DND-41 (cell line): ENCODE measurements around the gene ARFGEF3.

Source experiments
- ATAC-seq: fragments of 200-7000 bp; cut with Tn5 transposase; 3 replicates; pipeline ENCODE4 v1.9.1; 2021; ENCODE audit warnings: low read depth; ENCODE audit not compliant: insufficient read depth
- DNase-seq: peaks from one replicate; pipeline ENCODE4 v3.0.0-alpha.2; 2020
- H2AFZ ChIP-seq: 2 replicates; pipeline ENCODE4 v1.6.0; 2012; ENCODE audit warnings: low read depth, low read length
- H3K27ac ChIP-seq: 2 replicates; pipeline ENCODE4 v1.5.1; 2012; ENCODE audit warnings: low read length, inconsistent platforms
- H3K27me3 ChIP-seq: fragments of 200-600 bp; sonication (generic); 2 replicates; pipeline ENCODE4 v1.6.0; 2012; ENCODE audit warnings: low read length, mild to moderate bottlenecking, inconsistent platforms; ENCODE audit not compliant: insufficient read depth, poor library complexity
- H3K36me3 ChIP-seq: 2 replicates; pipeline ENCODE4 v1.5.1; 2012; ENCODE audit warnings: low read length, inconsistent platforms; ENCODE audit not compliant: insufficient read depth
- H3K4me1 ChIP-seq: 2 replicates; pipeline ENCODE4 v1.5.1; 2012; ENCODE audit warnings: mild to moderate bottlenecking, low read length; ENCODE audit not compliant: insufficient read depth
- H3K4me2 ChIP-seq: 2 replicates; pipeline ENCODE4 v1.6.0; 2012; ENCODE audit warnings: mild to moderate bottlenecking, moderate library complexity, low read length, inconsistent platforms; ENCODE audit not compliant: insufficient read depth
- H3K4me3 ChIP-seq, 2 experiments: fragments of 200-600 bp in 1 of 2; shearing (Covaris generic) in 1 of 2; 2 replicates each; pipeline ENCODE4 v1.5.1; 2012 to 2016; ENCODE audit warnings: inconsistent platforms in 2 of 2, low read length in 2 of 2, mild to moderate bottlenecking in 2 of 2, low read depth in 1 of 2, moderate library complexity in 1 of 2
- H3K79me2 ChIP-seq: 2 replicates; pipeline ENCODE4 v1.6.0; 2012; ENCODE audit warnings: low read length, inconsistent platforms; ENCODE audit not compliant: insufficient read depth
- H3K9ac ChIP-seq: 2 replicates; pipeline ENCODE4 v1.6.0; 2012; ENCODE audit warnings: low read depth, mild to moderate bottlenecking, inconsistent platforms, low read length, moderate library complexity
- H3K9me3 ChIP-seq: 2 replicates; pipeline ENCODE4 v1.5.1; 2012; ENCODE audit warnings: low read length, moderate library complexity, mild to moderate bottlenecking, inconsistent platforms; ENCODE audit not compliant: insufficient read depth, severe bottlenecking
- H4K20me1 ChIP-seq: 2 replicates; pipeline ENCODE4 v1.6.0; 2012; ENCODE audit warnings: low read length; ENCODE audit not compliant: insufficient read depth
- EZH2 ChIP-seq: IDR thresholded peaks from 3 replicates; pipeline ENCODE4 v1.6.1; 2012; ENCODE audit warnings: borderline replicate concordance, low read depth, mild to moderate bottlenecking, moderate library complexity, low read length, inconsistent platforms; ENCODE audit not compliant: severe bottlenecking
- TF ChIP-seq, protein P1 (sequence below): IDR thresholded peaks from 2 replicates; pipeline ENCODE4 v1.5.1; 2012; ENCODE audit warnings: borderline replicate concordance, low read length, moderate library complexity, mild to moderate bottlenecking; ENCODE audit not compliant: poor library complexity, severe bottlenecking; ENCODE audit errors: extremely low read depth

Gene ARFGEF3

DNA sequence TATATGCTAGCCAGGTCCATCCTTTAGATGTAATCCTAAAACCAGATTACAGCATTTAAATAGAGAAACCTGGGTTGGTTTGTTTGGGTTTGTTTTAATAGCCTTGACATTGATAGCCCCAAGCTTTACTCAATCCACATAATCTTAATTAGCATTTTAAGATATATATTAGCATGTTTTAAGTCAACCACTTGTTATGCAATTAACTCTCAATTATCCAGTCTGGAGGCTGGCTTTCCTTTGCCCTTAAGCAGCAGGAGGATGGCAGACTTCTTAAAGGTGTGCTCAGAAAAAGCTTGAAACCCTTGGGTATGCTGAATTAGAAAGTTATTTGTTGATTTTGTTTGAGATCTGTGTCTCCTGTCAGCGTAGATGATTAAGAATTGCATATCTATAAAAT lies 169.7 kb downstream of the ARFGEF3 start:
- no peak for DNase-seq
- Histone ChIP-seq H3K4me2 (no peak overlapping the region), H4K20me1 (no peaks in the 10 kb centered on the region), H2AFZ (no peak overlapping the region), H3K36me3 (no peaks in the 10 kb centered on the region), H3K79me2 (no peaks in the 10 kb centered on the region), H3K4me1 (no peaks in the 10 kb centered on the region), H3K27me3 (peaks cover 9% of the 10 kb centered on the region), H3K27ac (no peak overlapping the region), H3K4me3 (no peak overlapping the region), H3K9me3 (no peaks in the 10 kb centered on the region), H3K9ac (no peak overlapping the region)
- ATAC-seq: no peak
- TF ChIP-seq EZH2: no peak
- TF ChIP-seq, protein P1, sequence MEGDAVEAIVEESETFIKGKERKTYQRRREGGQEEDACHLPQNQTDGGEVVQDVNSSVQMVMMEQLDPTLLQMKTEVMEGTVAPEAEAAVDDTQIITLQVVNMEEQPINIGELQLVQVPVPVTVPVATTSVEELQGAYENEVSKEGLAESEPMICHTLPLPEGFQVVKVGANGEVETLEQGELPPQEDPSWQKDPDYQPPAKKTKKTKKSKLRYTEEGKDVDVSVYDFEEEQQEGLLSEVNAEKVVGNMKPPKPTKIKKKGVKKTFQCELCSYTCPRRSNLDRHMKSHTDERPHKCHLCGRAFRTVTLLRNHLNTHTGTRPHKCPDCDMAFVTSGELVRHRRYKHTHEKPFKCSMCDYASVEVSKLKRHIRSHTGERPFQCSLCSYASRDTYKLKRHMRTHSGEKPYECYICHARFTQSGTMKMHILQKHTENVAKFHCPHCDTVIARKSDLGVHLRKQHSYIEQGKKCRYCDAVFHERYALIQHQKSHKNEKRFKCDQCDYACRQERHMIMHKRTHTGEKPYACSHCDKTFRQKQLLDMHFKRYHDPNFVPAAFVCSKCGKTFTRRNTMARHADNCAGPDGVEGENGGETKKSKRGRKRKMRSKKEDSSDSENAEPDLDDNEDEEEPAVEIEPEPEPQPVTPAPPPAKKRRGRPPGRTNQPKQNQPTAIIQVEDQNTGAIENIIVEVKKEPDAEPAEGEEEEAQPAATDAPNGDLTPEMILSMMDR: no peak

DNA sequence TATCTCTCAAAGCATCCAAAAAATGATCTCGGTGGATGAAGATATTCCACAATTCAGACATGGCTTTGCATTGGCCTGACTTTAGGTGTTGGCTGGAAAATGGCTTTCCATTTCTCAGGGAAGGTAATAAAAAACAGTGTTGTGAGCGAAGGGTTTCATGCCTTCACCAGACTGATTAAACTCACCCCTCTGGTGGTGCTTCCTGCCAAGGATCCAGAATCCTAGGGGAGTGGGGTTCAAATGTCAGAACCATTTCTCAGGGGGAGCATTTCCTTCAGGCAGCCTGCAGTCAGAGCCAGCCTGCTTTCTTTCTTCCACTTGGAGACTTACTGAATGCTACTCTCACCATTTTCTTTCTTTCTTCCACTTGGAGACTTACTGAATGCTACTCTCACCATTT lies 170.2 kb downstream of the ARFGEF3 start:
- H3K9ac ChIP-seq: no peak overlapping the region
- no peak overlapping the region for H3K27ac ChIP-seq
- no peaks in the 10 kb centered on the region for H3K79me2 ChIP-seq
- H3K36me3 ChIP-seq: no peaks in the 10 kb centered on the region
- no peaks in the 10 kb centered on the region for H3K4me1 ChIP-seq
- no peak for DNase-seq
- H3K9me3 ChIP-seq: no peaks in the 10 kb centered on the region
- no peak for ATAC-seq
- TF ChIP-seq, protein P1: no peak
- no peak for TF ChIP-seq EZH2
- H3K4me2 ChIP-seq: no peak overlapping the region
- peaks cover 10% of the 10 kb centered on the region for H3K27me3 ChIP-seq
- no peak overlapping the region for H2AFZ ChIP-seq
- no peak overlapping the region for H3K4me3 ChIP-seq
- H4K20me1 ChIP-seq: no peaks in the 10 kb centered on the region

DNA sequence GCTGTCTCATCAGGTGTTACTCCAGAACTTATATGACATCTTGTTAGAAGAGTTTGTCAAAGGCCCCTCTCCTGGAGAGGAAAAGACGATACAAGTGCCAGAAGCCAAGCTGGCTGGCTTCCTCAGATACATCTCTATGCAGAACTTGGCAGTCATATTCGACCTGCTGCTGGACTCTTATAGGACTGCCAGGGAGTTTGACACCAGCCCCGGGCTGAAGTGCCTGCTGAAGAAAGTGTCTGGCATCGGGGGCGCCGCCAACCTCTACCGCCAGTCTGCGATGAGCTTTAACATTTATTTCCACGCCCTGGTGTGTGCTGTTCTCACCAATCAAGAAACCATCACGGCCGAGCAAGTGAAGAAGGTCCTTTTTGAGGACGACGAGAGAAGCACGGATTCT lies 172.3 kb downstream of the ARFGEF3 start:
- Histone ChIP-seq H2AFZ (no peak overlapping the region), H3K27me3 (peaks cover 14% of the 10 kb centered on the region), H3K27ac (no peak overlapping the region), H3K4me3 (no peak overlapping the region), H3K9me3 (no peaks in the 10 kb centered on the region), H3K4me2 (no peak overlapping the region), H3K79me2 (no peaks in the 10 kb centered on the region), H4K20me1 (no peaks in the 10 kb centered on the region), H3K9ac (no peak overlapping the region), H3K4me1 (no peaks in the 10 kb centered on the region), H3K36me3 (no peaks in the 10 kb centered on the region)
- ATAC-seq (no peak), DNase-seq (no peak)
- TF ChIP-seq EZH2: no peak
- TF ChIP-seq, protein P1: no peak

DNA sequence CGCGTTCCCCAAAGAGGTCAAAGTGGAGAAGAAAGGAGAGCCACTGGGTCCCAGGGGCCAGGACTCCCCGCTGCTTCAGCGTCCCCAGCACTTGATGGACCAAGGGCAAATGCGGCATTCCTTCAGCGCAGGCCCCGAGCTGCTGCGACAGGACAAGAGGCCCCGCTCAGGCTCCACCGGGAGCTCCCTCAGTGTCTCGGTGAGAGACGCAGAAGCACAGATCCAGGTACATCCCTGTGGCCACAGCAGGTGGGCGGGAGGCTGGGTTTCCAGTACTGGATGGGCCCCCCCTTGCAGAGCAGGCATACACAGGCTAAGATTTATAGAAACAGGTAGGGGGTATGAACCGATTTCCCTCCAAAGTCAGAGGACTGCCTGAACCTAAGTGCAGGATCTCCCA lies 173.2 kb downstream of the ARFGEF3 start:
- Histone ChIP-seq H3K4me3 (no peak overlapping the region), H3K27me3 (peaks cover 14% of the 10 kb centered on the region), H2AFZ (no peak overlapping the region), H3K4me1 (no peaks in the 10 kb centered on the region), H3K9ac (no peak overlapping the region), H3K9me3 (no peaks in the 10 kb centered on the region), H3K79me2 (no peaks in the 10 kb centered on the region), H3K4me2 (no peak overlapping the region), H3K36me3 (no peaks in the 10 kb centered on the region), H4K20me1 (no peaks in the 10 kb centered on the region), H3K27ac (no peak overlapping the region)
- no peak for ATAC-seq
- TF ChIP-seq EZH2: no peak
- DNase-seq: no peak
